SW 1271 (cell line): ENCODE measurements around the gene TRIP12.
"Not testable (repeated sequence)": the region's sequence is repeated elsewhere in the genome, so short reads cannot be mapped to it uniquely, and the experiment has no call there.

Experiments used
- DNase-seq, 2 experiments: peaks; one replicate each; lab custom pipeline; 2025; lab: John Stamatoyannopoulos, UW

The TRIP12 gene

GRCh38 chr2:229921892-229922448 lies at the start of gene TRIP12:
TRIP12 (minus strand) TSS chr2:229922009; CDS start chr2:229880079, 41,930 bp downstream.
- peak; percentile 82 to 93 for DNase-seq

- DNase-seq, result no peak
Observed at GRCh38 chr2:229971298-229971790, 49.5 kb upstream of the TRIP12 start.

GRCh38 chr2:229970406-229970805 lies 48.6 kb upstream of the TRIP12 start:
- no peak for DNase-seq

- DNase-seq, result no peak
Observed at GRCh38 chr2:229969921-229970320, 48.1 kb upstream of the TRIP12 start.

- DNase-seq, result not testable (repeated sequence)
Observed at GRCh38 chr2:229963596-229963995, 41.8 kb upstream of the TRIP12 start.

GRCh38 chr2:229956491-229956890 lies 34.7 kb upstream of the TRIP12 start:
- no peak for DNase-seq

GRCh38 chr2:229955663-229956062 lies 33.9 kb upstream of the TRIP12 start:
- DNase-seq, result no peak

GRCh38 chr2:229952256-229952835 lies 30.5 kb upstream of the TRIP12 start:
- DNase-seq, result no peak

GRCh38 chr2:229947544-229947943 lies 25.7 kb upstream of the TRIP12 start:
- DNase-seq, result no peak

GRCh38 chr2:229945975-229946374 lies 24.2 kb upstream of the TRIP12 start:
- DNase-seq, result no peak

GRCh38 chr2:229943770-229944449 lies 22.1 kb upstream of the TRIP12 start:
- no peak for DNase-seq

GRCh38 chr2:229943171-229943570 lies 21.4 kb upstream of the TRIP12 start:
- DNase-seq, result no peak

GRCh38 chr2:229942671-229943070 lies 20.9 kb upstream of the TRIP12 start:
- no peak for DNase-seq

- DNase-seq, result no peak
Observed at GRCh38 chr2:229937537-229937936, 15.7 kb upstream of the TRIP12 start.

- no peak for DNase-seq
Observed at GRCh38 chr2:229931241-229931640, 9.4 kb upstream of the TRIP12 start.

- no peak for DNase-seq
Observed at GRCh38 chr2:229930656-229931055, 8.8 kb upstream of the TRIP12 start.

- DNase-seq, result no peak
Observed at GRCh38 chr2:229927817-229928321, 6.1 kb upstream of the TRIP12 start.

GRCh38 chr2:229925201-229925600 lies 3.4 kb upstream of the TRIP12 start:
- DNase-seq, result no peak

GRCh38 chr2:229924541-229924940 lies 2.7 kb upstream of the TRIP12 start:
- not testable (repeated sequence) for DNase-seq

- peak; percentile 58 to 93 for DNase-seq
Observed at GRCh38 chr2:229922449-229923386, 909 bp upstream of the TRIP12 start, which contains the start of gene FBXO36. FBXO36 (plus strand) TSS chr2:229922503; CDS start chr2:229922514, 11 bp downstream.

- peak; percentile 7 to 72 for DNase-seq
Observed at GRCh38 chr2:229921101-229921891, 513 bp downstream of the TRIP12 start.
